Astrocyte (in vitro differentiated cells and primary cell): Measurements from ENCODE around the gene KANK2. TPM values are rescaled to one million over a fixed set of nuclear protein-coding genes. Genes with fewer than 3 reads are reported as not detected.
A peak's percentile ranks its signal among the peaks of the same experiment; 100 is the strongest.

Source experiments
- DNase-seq: peaks from one replicate; pipeline ENCODE4 v3.0.0-alpha.2; 2010; ENCODE audit warnings: low read depth
- FAIRE-seq: peaks from 2 replicates; lab custom pipeline; 2011; peaks lifted over from hg19 to GRCh38; lab: Jason Lieb, UNC
- H2AFZ ChIP-seq: 2 replicates; pipeline ENCODE4 v1.6.0; 2012; ENCODE audit warnings: low read depth, low read length, inconsistent platforms
- H3K27ac ChIP-seq: 2 replicates; pipeline ENCODE4 v1.5.1; 2011; ENCODE audit warnings: low read depth, low read length, inconsistent platforms
- H3K27me3 ChIP-seq: 2 replicates; pipeline ENCODE4 v1.6.0; 2011; ENCODE audit warnings: low read length, inconsistent platforms; ENCODE audit not compliant: insufficient read depth
- H3K36me3 ChIP-seq: 2 replicates; pipeline ENCODE4 v1.5.1; 2011; ENCODE audit warnings: low read length, inconsistent platforms; ENCODE audit not compliant: insufficient read depth
- H3K4me1 ChIP-seq: 2 replicates; pipeline ENCODE4 v1.5.1; 2011; ENCODE audit warnings: low read length, inconsistent platforms; ENCODE audit not compliant: insufficient read depth
- H3K4me2 ChIP-seq: 2 replicates; pipeline ENCODE4 v1.6.0; 2012; ENCODE audit warnings: low read length, inconsistent platforms
- H3K4me3 ChIP-seq: 2 replicates; pipeline ENCODE4 v1.5.1; 2011; ENCODE audit warnings: low read depth, mild to moderate bottlenecking, low read length, inconsistent platforms; ENCODE audit not compliant: insufficient read depth
- H3K79me2 ChIP-seq: 2 replicates; pipeline ENCODE4 v1.6.0; 2012; ENCODE audit warnings: mild to moderate bottlenecking, low read length, inconsistent platforms; ENCODE audit not compliant: insufficient read depth
- H3K9ac ChIP-seq: 2 replicates; pipeline ENCODE4 v1.6.0; 2012; ENCODE audit warnings: mild to moderate bottlenecking, low read length, inconsistent platforms
- H3K9me3 ChIP-seq: 2 replicates; pipeline ENCODE4 v1.5.1; 2012; ENCODE audit warnings: low read depth, mild to moderate bottlenecking, low read length, inconsistent platforms; ENCODE audit not compliant: insufficient read depth
- H4K20me1 ChIP-seq: 2 replicates; pipeline ENCODE4 v1.6.0; 2012; ENCODE audit warnings: low read length, inconsistent platforms; ENCODE audit not compliant: insufficient read depth
- H3K27ac Mint-ChIP-seq: one replicate; pipeline ENCODE4 v1.8.0; 2021; ENCODE audit warnings: mild to moderate bottlenecking, mixed read lengths; ENCODE audit not compliant: unreplicated experiment
- H3K27me3 Mint-ChIP-seq: one replicate; pipeline ENCODE4 v1.8.0; 2021; ENCODE audit warnings: low read depth, mixed read lengths; ENCODE audit not compliant: unreplicated experiment
- H3K36me3 Mint-ChIP-seq: one replicate; pipeline ENCODE4 v1.8.0; 2021; ENCODE audit warnings: low read depth, mixed read lengths; ENCODE audit not compliant: unreplicated experiment
- H3K4me1 Mint-ChIP-seq: one replicate; pipeline ENCODE4 v1.8.0; 2021; ENCODE audit warnings: low read depth, mixed read lengths; ENCODE audit not compliant: unreplicated experiment
- H3K4me3 Mint-ChIP-seq: one replicate; pipeline ENCODE4 v1.8.0; 2021; ENCODE audit warnings: mild to moderate bottlenecking, moderate library complexity, mixed read lengths; ENCODE audit not compliant: unreplicated experiment
- H3K9me3 Mint-ChIP-seq: one replicate; pipeline ENCODE4 v1.8.0; 2021; ENCODE audit warnings: mild to moderate bottlenecking, mixed read lengths; ENCODE audit not compliant: unreplicated experiment
- CTCF ChIP-seq: IDR thresholded peaks from 2 replicates; pipeline ENCODE4 v1.5.1; 2011; ENCODE audit warnings: low read depth, mild to moderate bottlenecking, inconsistent platforms, low read length, moderate library complexity; ENCODE audit not compliant: insufficient read depth
- EZH2 ChIP-seq: IDR thresholded peaks from 2 replicates; pipeline ENCODE4 v1.6.1; 2012; ENCODE audit warnings: mild to moderate bottlenecking, low read length, inconsistent platforms; ENCODE audit not compliant: insufficient read depth
- total RNA-seq: library from RNA; stranded (reverse); gene quantifications from 2 replicates; pipeline ENCODE4 v1.2.1, GENCODE V29; 2021

The KANK2 gene
- total RNA-seq, 1 donor from 2014 or later = 50.3 TPM

- Histone ChIP-seq H4K20me1 (no peaks in the 10 kb centered on the region), H3K27me3 (no peaks in the 10 kb centered on the region), H3K4me3 (no peak overlapping the region), H3K4me2 (peak overlapping the region; percentile 74), H3K27ac (no peak overlapping the region), H3K36me3 (peaks cover 3% of the 10 kb centered on the region), H3K9ac (no peak overlapping the region), H3K9me3 (no peaks in the 10 kb centered on the region), H3K79me2 (no peaks in the 10 kb centered on the region), H3K4me1 (peaks cover 4% of the 10 kb centered on the region), H2AFZ (peak overlapping the region; percentile 73)
- no peaks in the 10 kb centered on the region for H3K9me3 Mint-ChIP-seq
- no peak overlapping the region for H3K4me3 Mint-ChIP-seq
- no peaks in the 10 kb centered on the region for H3K27me3 Mint-ChIP-seq
- FAIRE-seq = no peak
- TF ChIP-seq CTCF (peak; percentile 23), EZH2 (no peak)
- H3K4me1 Mint-ChIP-seq = no peaks in the 10 kb centered on the region
- peaks cover 31% of the 10 kb centered on the region for H3K36me3 Mint-ChIP-seq
- H3K27ac Mint-ChIP-seq = no peak overlapping the region
- DNase-seq = peak; percentile 41
These were observed 45.8 kb upstream of the KANK2 start for GRCh38 chr19:11242864-11243797.

- Histone ChIP-seq H3K9ac (no peak overlapping the region), H3K4me1 (peaks cover 4% of the 10 kb centered on the region), H4K20me1 (no peaks in the 10 kb centered on the region), H3K27me3 (no peaks in the 10 kb centered on the region), H3K4me3 (no peak overlapping the region), H3K27ac (no peak overlapping the region), H3K4me2 (no peak overlapping the region), H2AFZ (no peak overlapping the region), H3K36me3 (no peaks in the 10 kb centered on the region), H3K79me2 (no peaks in the 10 kb centered on the region), H3K9me3 (no peaks in the 10 kb centered on the region)
- DNase-seq = no peak
- no peaks in the 10 kb centered on the region for H3K4me1 Mint-ChIP-seq
- peak overlapping the region; percentile 34 for H3K27ac Mint-ChIP-seq
- H3K9me3 Mint-ChIP-seq = no peaks in the 10 kb centered on the region
- no peak for FAIRE-seq
- TF ChIP-seq EZH2 = no peak
- H3K4me3 Mint-ChIP-seq = no peak overlapping the region
- no peaks in the 10 kb centered on the region for H3K27me3 Mint-ChIP-seq
- H3K36me3 Mint-ChIP-seq = peaks cover 30% of the 10 kb centered on the region
These were observed 44.7 kb upstream of the KANK2 start for GRCh38 chr19:11242025-11242424.

GRCh38 chr19:11240008-11240444 is 42.7 kb upstream of the KANK2 start:
- Histone ChIP-seq H3K27ac (no peak overlapping the region), H3K4me1 (peaks cover 4% of the 10 kb centered on the region), H3K4me2 (no peak overlapping the region), H3K9ac (no peak overlapping the region), H4K20me1 (no peaks in the 10 kb centered on the region), H3K9me3 (no peaks in the 10 kb centered on the region), H2AFZ (no peak overlapping the region), H3K36me3 (no peaks in the 10 kb centered on the region), H3K27me3 (no peaks in the 10 kb centered on the region), H3K79me2 (no peaks in the 10 kb centered on the region), H3K4me3 (no peak overlapping the region)
- Mint-ChIP-seq H3K9me3 (no peaks in the 10 kb centered on the region), H3K4me3 (no peak overlapping the region), H3K27me3 (no peaks in the 10 kb centered on the region), H3K36me3 (peaks cover 24% of the 10 kb centered on the region), H3K4me1 (no peaks in the 10 kb centered on the region), H3K27ac (no peak overlapping the region)
- TF ChIP-seq CTCF (no peak), EZH2 (no peak)
- FAIRE-seq = no peak
- no peak for DNase-seq
